Measurements from ENCODE around the gene PINLYP.
A peak's percentile ranks its signal among the peaks of the same experiment; 100 is the strongest.

PINLYP gene

DNA sequence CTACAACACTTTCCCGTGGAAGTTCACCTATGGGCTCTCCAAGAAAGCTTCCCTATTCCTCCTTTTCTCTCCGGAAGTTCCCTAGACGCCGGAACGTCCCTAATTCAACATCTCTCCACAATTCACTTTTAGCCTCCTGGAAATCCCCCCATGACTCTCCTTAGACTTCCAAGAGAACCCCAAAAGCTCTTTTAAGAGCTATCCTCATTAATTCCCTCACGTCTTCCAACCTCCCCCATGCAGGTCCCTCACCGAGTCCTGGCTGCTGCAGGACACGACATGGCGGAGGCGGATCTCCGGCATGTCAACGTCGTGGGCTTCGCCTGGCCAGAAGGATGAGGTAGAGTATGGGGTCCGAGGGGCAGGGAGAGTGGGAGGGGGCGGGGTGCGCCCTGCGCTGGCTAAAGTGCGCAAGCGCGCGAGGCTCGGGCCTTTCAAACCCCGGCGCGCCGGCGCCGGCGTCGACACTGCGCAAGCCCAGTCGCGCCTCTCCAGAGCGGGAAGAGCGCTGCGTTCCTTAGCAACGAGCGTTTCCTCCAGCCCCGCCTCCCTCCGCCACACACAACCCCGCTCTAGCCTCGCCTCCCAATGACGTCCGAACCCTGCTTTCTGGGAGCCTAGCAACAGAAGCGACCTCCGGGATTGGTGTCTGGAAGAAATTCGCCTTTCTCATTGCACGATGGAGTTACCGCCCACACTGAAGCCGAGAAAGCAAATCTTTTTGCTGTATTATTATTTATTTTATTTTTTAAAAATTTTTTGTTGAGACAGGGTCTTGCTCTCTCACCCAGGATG, at the start of gene PINLYP, which contains the start of gene XRCC1:
PINLYP (plus strand) TSS at position 646 of the 795 bp plus-strand sequence. CDS start 1,391 bp downstream, outside the sequence.
XRCC1 (minus strand) TSS at position 372 of the 795 bp plus-strand sequence; CDS start at position 303, 69 bp downstream.
- peak within 1 kb of the TSS; percentile 71 for H3K27ac ChIP-seq
- TF ChIP-seq, protein P1, sequence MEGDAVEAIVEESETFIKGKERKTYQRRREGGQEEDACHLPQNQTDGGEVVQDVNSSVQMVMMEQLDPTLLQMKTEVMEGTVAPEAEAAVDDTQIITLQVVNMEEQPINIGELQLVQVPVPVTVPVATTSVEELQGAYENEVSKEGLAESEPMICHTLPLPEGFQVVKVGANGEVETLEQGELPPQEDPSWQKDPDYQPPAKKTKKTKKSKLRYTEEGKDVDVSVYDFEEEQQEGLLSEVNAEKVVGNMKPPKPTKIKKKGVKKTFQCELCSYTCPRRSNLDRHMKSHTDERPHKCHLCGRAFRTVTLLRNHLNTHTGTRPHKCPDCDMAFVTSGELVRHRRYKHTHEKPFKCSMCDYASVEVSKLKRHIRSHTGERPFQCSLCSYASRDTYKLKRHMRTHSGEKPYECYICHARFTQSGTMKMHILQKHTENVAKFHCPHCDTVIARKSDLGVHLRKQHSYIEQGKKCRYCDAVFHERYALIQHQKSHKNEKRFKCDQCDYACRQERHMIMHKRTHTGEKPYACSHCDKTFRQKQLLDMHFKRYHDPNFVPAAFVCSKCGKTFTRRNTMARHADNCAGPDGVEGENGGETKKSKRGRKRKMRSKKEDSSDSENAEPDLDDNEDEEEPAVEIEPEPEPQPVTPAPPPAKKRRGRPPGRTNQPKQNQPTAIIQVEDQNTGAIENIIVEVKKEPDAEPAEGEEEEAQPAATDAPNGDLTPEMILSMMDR (IDR thresholded peaks at IDR 0.05) = no peak
- no peak for TF ChIP-seq ZFX (IDR thresholded peaks at IDR 0.05; ENCODE audit: borderline replicate concordance)

DNA sequence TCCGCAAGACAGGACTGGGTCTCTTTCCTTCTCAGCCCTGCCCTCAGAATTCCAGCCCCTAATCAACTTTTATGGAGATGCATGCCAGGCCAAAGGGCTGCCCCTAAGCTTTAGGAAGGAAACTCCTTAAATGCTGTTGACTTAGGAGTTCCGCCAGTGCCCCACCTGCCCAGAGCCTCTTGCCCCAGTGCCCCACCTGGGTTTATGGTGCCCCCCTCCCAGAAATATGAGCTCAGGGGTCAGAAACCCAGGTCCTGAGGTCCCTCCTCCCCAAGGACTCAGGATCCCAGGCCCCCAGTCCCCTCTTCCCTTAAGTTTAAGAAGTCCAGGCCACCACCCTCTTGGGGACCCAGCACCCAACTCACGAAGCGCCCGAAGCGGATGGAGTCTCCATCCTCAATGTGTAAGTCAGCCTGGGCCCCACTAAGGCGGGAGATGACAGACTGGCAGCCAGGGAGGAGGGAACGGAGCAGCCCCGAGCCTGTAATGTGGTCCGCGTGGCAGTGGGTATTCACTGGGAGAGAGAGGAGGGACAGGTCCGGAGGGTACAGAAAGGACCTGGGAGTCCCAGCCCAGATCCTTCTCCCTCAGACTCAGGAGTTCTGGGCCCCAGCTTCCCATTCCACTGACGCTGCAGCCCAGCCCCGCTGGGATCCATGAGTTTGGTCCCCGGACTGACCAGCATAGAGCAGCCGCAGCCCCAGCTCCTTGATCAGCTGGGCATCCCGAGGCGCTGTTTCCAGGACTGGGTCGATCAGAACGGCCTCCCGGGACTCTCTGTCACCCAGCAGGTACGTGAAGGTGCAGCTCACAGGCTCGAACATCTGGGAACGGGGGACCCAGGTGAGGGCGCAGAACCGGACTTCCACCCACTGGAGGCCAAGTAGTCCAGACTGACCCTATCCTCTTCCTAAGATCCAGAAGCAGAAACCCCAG, 49.5 kb upstream of the PINLYP start:
- H3K27ac ChIP-seq = peak overlapping the region; percentile 63
- TF ChIP-seq ZFX (IDR thresholded peaks at IDR 0.05; ENCODE audit: borderline replicate concordance) = no peak
- TF ChIP-seq, protein P1 (IDR thresholded peaks at IDR 0.05) = no peak

DNA sequence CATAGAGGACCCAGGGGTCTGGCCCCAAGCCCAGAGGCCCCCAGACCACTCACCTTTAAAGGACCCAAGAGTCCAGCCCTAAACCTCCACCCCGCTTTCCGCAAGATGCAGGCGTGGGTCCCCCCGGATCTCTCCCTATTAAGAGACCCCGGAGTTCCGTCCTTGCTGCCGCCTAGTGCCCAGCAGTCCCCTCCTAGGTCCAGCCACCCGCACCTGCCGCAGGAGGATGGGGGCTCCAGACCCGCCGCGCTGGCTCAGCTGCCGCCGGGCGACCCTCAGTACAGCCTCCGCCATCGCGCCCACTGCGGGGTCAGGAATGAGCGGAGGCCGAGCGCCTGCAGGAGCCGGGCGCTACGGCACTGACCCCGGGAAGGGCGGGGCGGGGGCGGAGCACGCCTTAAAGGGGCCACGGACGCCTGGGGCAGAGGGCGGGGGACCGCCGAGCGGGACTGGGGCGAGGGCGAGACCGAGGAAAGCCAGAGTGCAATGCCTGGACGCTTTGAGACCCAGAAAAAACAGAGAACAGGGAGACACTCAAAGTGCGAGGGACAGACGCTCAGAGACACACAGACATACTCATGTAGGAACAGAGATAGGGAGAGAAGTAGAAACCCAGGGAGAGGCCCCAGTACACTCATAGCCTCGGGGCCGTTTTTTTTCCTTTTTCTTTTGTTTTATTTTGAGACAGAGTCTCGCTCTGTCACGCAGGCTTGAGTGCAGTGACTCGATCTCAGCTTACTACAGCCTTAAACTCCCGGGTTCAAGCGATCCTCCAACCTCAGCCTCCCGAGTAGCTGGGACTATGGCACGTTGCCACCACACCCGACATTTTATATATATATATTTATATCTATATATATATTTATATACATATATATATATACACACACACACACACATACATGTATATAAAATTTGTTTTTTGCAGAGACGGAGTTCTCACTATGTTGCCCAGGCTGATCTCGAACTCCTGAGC, 48.4 kb upstream of the PINLYP start, which contains the start of gene ETHE1:
ETHE1 (minus strand) TSS at position 318 of the 976 bp plus-strand sequence; CDS start at position 294, 24 bp downstream.
- TF ChIP-seq ZFX (IDR thresholded peaks at IDR 0.05; ENCODE audit: borderline replicate concordance) = no peak
- TF ChIP-seq, protein P1 (IDR thresholded peaks at IDR 0.05) = no peak
- H3K27ac ChIP-seq = peak within 1 kb of the TSS; percentile 63

DNA sequence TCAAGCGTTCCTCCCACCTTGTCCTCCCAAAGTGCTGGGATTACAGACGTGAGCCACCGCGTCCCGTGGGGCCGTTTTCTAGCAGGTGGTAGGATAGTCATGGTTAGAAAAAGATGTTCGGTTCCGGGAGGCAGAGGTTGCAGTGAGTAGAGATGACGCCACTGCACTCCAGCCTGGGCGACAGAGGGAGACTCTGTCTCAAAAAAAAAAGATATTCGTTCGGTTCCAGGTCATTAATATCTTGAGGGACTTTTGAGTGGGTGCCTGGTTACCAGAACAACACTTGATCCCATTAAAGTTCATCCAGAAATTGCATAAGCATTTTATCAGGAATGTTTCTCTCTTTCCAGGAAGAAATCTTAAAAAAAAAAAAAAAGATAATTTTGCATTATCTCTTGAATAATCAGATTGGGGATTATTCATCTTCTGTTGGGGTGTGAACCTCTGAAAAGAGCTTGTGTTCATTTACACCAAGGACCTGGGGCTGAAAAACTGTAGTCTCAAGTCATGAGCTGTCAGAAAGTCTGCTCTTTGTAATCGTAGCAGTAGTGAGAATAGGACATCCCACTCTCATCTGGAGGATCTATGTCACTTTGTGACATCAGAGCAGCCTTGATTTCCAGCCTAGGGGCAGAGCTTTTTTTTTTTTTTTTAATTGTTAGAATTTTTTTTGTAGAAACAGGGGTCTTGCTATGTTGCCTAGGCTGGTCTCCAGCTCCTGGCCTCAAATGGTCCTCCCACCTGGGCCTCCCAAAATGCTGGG, 47.6 kb upstream of the PINLYP start:
- H3K27ac ChIP-seq = peak overlapping the region; percentile 63
- TF ChIP-seq ZFX (IDR thresholded peaks at IDR 0.05; ENCODE audit: borderline replicate concordance) = no peak
- TF ChIP-seq, protein P1 (IDR thresholded peaks at IDR 0.05) = no peak

DNA sequence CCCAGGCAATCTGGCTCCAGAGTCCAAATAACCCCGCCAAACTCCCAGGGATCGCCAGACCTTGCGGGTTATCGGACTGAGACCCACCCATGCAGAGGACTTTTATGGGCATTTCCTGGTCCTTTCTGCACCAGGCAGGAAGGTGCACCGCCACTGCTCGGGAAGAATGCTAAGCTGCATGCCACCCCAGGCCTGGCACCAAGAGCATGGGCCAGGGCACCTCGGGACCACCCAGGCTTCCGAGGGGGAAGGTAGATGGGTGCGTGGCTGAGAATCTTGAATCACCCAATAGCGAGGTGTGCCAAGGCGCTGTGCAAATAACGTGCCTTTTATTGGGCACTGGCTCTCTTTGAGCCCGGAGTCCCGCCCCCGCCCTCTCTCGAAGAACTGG, 43.0 kb upstream of the PINLYP start:
- peak overlapping the region; percentile 97 for H3K27ac ChIP-seq
- TF ChIP-seq ZFX (IDR thresholded peaks at IDR 0.05; ENCODE audit: borderline replicate concordance) = no peak
- TF ChIP-seq, protein P1 (IDR thresholded peaks at IDR 0.05) = no peak
